GM18526 (cell line): Measurements from ENCODE around the gene CCDC136.

Source experiments
- POLR2A ChIP-seq: IDR thresholded peaks from 3 replicates; pipeline ENCODE4 v1.6.1; 2011; ENCODE audit not compliant: insufficient read length; ENCODE audit errors: extremely low read depth

The CCDC136 gene

DNA sequence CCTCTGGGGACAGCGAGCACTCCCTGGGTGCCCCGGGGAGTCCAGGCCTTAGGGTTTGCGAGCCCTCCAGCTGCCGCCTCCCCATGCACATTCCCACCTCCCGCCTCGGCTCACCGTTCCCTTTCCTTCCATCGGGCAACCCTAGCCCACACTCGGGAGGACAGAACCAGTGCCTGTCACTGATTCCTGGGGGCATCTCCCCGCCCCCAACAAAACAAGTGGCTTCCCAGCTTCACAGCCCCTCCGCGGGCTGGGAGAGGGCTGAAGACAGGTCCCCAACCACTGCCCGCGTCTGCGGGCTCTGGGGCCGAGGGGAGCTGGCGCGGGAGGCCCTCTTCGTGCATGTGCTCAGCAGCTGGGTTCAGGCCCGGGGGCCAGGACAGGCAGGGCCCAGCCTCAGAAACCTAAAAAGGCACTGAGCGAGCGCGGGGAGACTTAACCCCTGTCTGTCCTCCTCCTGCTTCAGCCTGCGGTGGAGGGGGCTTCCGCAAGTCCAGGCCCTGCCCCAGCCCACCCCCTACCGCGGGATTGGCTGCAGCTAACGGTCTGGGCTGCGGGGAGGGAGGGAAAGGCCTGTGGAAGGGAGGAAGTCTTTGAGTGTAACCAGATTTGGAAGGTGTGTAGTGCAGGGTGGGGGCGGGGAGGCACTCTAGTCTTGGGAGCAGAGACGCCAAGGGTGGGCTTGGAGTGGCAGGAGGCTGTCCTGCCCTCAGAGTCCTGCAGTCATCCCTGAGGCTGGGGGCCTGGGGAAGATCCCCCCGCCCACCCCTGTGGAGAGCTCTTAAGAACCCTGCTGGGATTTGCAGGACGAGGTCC, 39.6 kb downstream of the CCDC136 start:
- no peak for TF ChIP-seq POLR2A

DNA sequence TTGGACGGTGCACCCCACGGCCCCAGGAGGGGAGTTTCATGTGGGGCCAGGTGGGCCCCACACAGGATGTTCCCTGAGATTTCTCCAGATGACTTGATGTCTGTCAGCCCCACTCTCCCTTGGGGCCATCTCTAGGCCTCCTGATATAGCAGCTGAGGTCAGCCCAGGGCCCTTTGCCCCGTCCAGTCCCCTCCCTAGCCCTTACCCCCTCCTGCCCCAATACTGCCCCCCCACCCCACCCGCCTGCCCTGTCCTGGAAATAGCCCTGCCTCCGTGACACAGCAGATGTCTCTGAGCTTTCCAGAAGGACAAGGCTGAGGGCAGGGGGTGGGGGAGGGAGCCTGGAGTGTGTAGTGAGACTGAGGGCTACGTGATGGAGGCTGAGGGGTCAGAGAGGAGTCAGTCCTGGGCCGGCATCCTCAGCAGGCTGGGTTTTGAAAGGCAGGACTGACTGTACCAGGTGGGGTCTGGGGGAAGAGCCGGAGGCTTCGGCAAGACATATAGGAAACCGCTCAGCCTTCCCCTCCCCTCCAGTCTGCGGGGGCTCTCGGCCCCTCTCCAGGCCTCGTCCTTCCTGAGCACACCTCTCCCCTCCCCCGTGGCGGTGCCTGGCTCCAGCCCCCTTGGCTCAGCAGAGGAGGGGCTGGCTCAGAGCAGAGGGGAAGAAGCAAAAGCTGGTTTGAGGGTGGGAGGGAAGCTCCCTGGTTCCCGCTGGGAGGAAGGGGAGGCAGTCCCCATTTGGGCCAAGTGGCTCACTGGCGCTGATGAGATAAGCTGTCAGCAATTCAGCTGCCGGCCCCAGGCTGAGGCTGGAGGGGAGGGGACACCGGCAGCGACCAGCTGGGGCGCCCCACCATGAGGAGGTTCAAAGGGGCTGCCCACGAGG, 40.5 kb downstream of the CCDC136 start:
- no peak for TF ChIP-seq POLR2A

DNA sequence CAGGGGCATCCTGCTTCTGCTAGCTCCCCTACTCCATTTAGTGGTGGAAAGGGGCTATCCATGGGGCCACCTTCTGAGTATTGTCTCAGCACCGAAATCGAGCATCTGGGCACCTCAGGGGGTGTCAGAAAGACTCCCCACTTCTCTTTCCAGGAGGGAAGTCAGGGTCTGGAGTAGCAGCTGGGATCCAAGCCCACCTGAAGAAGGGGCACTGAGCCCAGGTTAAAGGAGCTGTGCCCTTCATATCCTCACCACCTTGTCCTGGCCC, 41.0 kb downstream of the CCDC136 start:
- TF ChIP-seq POLR2A = no peak

- TF ChIP-seq POLR2A = no peak
Observed at GRCh38 chr7:128833148-128833945, 41.6 kb downstream of the CCDC136 start.

GRCh38 chr7:128833946-128834325, 42.2 kb downstream of the CCDC136 start:
- TF ChIP-seq POLR2A = no peak

DNA sequence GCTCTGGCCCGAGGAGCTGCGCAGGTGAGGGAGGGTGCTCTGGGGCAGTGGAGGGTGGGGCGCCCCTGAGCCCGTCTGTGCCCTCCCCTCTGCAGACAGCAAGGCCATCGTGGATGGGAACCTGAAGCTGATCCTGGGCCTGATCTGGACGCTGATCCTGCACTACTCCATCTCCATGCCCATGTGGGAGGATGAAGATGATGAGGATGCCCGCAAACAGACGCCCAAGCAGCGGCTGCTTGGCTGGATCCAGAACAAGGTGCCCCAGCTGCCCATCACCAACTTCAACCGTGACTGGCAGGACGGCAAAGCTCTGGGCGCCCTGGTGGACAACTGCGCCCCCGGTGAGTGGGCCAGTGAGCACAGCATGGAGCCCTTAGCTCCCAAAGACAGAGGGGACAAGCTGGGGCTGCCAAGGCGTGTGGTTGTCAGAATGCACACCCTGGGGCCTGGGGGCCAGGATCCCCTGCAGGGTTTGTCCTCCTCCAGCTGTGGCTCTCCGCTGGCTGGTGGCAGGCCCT, 43.5 kb downstream of the CCDC136 start:
- TF ChIP-seq POLR2A = no peak

DNA sequence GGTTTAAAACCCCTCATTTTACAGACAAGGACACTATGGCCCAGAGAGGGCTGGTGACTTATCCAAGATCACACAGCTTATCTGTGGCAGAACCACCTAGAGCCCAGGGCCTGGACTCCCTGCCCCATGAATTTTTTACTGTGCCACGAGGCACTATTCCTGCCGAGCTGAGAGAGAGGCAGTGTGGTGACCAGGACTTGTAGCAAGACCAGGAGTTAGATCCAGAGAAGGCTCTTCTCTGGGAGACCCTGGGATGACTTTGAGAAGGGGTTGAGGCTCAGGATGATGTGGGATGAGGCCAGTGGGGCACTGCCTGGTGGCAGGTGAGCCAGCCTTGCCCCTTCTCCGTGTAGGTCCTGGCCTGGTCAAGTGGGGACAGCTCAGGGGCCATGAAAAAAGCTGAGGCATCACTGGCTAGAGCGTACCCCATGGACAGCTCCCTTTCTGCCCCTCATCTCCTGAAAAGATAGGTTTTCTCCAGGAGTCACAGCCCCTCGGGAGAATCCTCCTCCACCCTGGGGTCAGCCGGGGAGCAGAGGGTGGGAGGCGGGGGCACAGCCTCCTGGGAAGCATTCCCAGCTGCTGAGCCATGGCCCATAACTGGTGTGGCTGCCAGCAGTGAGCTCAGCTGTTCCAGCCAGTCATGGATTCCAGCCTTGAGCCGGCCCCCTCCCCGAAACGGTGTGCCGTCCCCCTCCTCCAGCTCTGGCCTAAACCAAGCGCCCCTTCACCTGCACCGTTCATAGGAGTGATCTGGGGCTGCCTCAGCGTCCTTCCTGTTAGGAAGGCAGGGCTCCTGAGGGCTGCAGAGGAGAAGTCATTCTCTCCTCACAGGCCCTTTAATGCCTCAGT, 44.2 kb downstream of the CCDC136 start:
- TF ChIP-seq POLR2A = no peak

DNA sequence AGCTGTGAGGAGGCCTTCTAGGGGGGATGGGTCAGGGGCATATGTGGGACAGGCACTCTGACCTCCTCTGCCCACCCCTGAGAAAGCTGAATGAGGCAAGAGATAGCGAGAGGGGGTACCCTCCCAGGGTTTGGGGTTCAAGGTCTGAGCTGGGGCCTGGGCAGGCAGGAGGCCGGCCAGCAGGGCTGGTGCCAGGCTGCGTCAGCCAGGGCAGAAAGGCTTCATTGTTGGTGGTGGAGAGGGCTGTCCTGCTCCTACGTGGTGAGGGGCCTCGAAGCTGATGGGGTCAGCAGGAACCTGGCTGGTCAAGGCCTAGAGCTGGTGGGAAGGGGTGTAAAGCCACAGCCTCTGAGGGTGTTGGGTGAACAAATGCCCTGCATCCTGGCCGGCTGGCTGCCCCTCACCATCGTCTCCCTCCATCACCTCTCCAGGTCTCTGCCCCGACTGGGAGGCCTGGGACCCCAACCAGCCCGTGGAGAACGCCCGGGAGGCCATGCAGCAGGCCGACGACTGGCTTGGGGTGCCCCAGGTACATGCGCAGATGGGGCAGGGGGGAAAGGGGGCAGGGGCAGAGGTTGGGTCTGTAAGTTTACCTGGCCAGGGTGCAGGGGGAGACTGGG, 45.1 kb downstream of the CCDC136 start:
- TF ChIP-seq POLR2A = no peak

DNA sequence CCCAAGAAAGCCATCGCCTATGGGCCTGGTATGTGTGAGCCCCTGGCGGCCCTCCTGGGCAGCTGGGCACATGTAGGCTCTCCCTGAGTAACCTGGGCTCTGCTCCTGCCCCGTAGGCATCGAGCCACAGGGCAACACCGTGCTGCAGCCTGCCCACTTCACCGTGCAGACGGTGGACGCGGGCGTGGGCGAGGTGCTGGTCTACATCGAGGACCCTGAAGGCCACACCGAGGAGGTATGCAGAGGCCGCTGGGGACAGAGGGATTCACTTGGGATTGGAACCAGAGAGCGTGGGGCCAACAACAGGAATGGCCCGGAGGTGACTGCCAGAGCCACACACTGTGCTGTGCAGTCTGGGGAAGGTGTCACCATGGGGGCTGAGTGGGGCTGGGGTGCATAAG, 45.8 kb downstream of the CCDC136 start:
- no peak for TF ChIP-seq POLR2A

- no peak for TF ChIP-seq POLR2A
Observed at GRCh38 chr7:128838109-128838779, 46.5 kb downstream of the CCDC136 start.

DNA sequence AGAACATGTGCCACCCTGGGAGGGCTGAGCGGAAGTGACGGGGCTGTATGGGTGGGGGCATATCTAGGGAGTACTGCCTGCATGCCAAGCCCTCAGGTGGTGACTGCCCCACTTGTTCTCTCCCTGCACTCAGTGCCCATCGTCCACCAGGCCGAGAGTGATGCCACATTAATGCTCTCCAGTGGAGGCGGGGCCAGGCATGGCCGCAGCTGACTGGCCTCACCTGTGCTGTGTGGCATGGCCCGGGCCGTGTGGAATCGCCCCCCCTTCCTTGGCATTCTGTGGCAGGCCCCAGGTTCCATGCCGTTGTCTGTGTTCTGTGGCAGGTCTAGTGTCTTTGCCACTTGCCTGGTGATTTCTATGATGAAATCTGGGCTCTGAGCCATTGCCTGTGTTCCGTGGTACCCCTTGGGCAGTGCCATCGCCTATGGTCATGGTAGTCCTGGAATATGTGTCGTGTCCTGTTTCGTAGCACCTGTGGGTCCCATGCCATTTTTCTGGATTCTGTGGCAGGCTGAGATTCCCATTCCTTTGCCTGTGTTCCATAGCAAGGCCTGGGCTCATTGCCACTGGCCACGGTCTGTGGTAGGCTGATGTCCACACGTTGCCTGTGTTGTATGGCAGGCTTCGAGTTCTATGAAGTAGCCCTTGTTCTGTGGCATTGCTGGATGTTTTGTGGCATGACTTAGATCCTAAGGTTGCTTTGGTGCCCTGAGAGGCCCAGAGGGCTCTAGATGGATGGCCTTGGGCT, 47.4 kb downstream of the CCDC136 start:
- TF ChIP-seq POLR2A = no peak

DNA sequence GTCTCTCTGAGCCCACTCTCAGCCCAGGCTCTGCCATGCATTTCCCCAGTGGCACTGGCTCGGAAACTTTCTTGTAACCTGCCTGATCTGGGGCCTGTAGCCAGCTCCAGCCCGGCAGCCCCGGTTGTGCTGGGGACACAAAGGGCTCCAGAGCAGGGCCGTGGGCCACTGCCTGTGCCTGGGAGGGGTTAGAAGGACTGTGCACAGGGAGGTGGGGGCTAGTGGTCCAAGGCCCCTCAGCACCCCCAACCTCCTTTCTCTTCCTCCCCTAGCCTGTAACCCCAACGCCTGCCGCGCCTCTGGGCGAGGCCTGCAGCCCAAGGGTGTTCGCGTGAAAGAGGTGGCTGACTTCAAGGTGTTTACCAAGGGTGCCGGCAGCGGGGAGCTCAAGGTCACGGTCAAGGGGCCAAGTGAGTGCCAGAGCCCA, 48.0 kb downstream of the CCDC136 start:
- TF ChIP-seq POLR2A = no peak
